CD4-positive, alpha-beta T cell treated with Interleukin-4 for 4 hours (primary cell): ENCODE data around the gene GXYLT2.
"Not testable (repeated sequence)": the region's sequence is repeated elsewhere in the genome, so short reads cannot be mapped to it uniquely, and the experiment has no call there.

Experiments
- DNase-seq: peaks from one replicate; pipeline ENCODE4 v3.0.0-alpha.2; 2020

GXYLT2 gene

GRCh38 chr3:72976281-72976741 lies 88.5 kb downstream of the GXYLT2 start:
- no peak for DNase-seq

- DNase-seq = no peak
Observed at GRCh38 chr3:72977060-72977808, 89.4 kb downstream of the GXYLT2 start.

- no peak for DNase-seq
Observed at GRCh38 chr3:72982609-72983366, 94.9 kb downstream of the GXYLT2 start.

- DNase-seq = no peak
Observed at GRCh38 chr3:72985576-72985975, 97.7 kb downstream of the GXYLT2 start.

GRCh38 chr3:72990701-72991395 lies 103.0 kb downstream of the GXYLT2 start:
- no peak for DNase-seq

GRCh38 chr3:72991522-72991921 lies 103.7 kb downstream of the GXYLT2 start:
- DNase-seq = no peak

- no peak for DNase-seq
Observed at GRCh38 chr3:72993391-72993790, 105.5 kb downstream of the GXYLT2 start.

GRCh38 chr3:72995337-72995736 lies 107.5 kb downstream of the GXYLT2 start:
- DNase-seq = no peak

GRCh38 chr3:72996121-72996472 lies 108.3 kb downstream of the GXYLT2 start:
- no peak for DNase-seq

GRCh38 chr3:72996473-72997333 lies 108.9 kb downstream of the GXYLT2 start, which contains the start of gene PPP4R2:
PPP4R2 (plus strand) TSS chr3:72996811; CDS start chr3:72997038, 227 bp downstream.
- DNase-seq = peak; percentile 92

GRCh38 chr3:72997421-72997961 lies 109.6 kb downstream of the GXYLT2 start:
- DNase-seq = peak; percentile 50

- no peak for DNase-seq
Observed at GRCh38 chr3:72998466-72998865, 110.6 kb downstream of the GXYLT2 start.

- peak; percentile 14 for DNase-seq
Observed at GRCh38 chr3:72999951-73000350, 112.1 kb downstream of the GXYLT2 start.

- not testable (repeated sequence) for DNase-seq
Observed at GRCh38 chr3:73003050-73003449, 115.2 kb downstream of the GXYLT2 start.

GRCh38 chr3:73004316-73004715 lies 116.5 kb downstream of the GXYLT2 start:
- DNase-seq = no peak

- no peak for DNase-seq
Observed at GRCh38 chr3:73007992-73008712, 120.3 kb downstream of the GXYLT2 start.

GRCh38 chr3:73009008-73009407 lies 121.2 kb downstream of the GXYLT2 start:
- no peak for DNase-seq

GRCh38 chr3:73009750-73010149 lies 121.9 kb downstream of the GXYLT2 start:
- no peak for DNase-seq

GRCh38 chr3:73010158-73010557 lies 122.3 kb downstream of the GXYLT2 start:
- no peak for DNase-seq

- no peak for DNase-seq
Observed at GRCh38 chr3:73018298-73018697, 130.5 kb downstream of the GXYLT2 start.

- DNase-seq = no peak
Observed at GRCh38 chr3:73018790-73019441, 131.1 kb downstream of the GXYLT2 start.
